K562 (cell line): ENCODE results near the gene MCU. TPM values are rescaled to one million over a fixed set of nuclear protein-coding genes. Genes with fewer than 3 reads are reported as not detected.

Experiments used
- BACH1 ChIP-seq: fragments of 200-800 bp; sonication (Bioruptor generic); IDR thresholded peaks from 2 replicates; pipeline ENCODE4 v1.6.1; 2016; ENCODE audit warnings: missing genetic modification characterization, missing compliant biosample characterization
- FIP1L1 ChIP-seq: fragments of 200-400 bp; formaldehyde crosslinking; IDR thresholded peaks from 2 replicates; pipeline ENCODE4 v1.6.1; 2018; ENCODE audit warnings: mild to moderate bottlenecking, low read depth, low read length; ENCODE audit not compliant: poor library complexity, severe bottlenecking
- HDAC1 ChIP-seq, 2 experiments: fragments of 450-650 bp; IDR thresholded peaks; 2 replicates each; pipeline ENCODE4 v1.6.1; 2016 to 2017; ENCODE audit warnings: inconsistent platforms in 1 of 2, mild to moderate bottlenecking in 1 of 2, moderate library complexity in 1 of 2
- LCOR ChIP-seq: sonication (generic); formaldehyde crosslinking; IDR thresholded peaks from 2 replicates; pipeline ENCODE4 v1.8.0; 2022; ENCODE audit warnings: mild to moderate bottlenecking, missing genetic modification reagents
- MEF2D ChIP-seq: conservative IDR thresholded peaks from 2 replicates; pipeline ENCODE4 v1.6.1; 2016; ENCODE audit warnings: low read depth, missing genetic modification characterization, missing compliant biosample characterization
- NFIC ChIP-seq: fragments of 450-650 bp; IDR thresholded peaks from 2 replicates; pipeline ENCODE4 v1.6.1; 2017; ENCODE audit warnings: mild to moderate bottlenecking, inconsistent platforms
- RBBP5 ChIP-seq: fragments of 200-600 bp; sonication (generic); IDR thresholded peaks from 2 replicates; pipeline ENCODE4 v1.6.1; 2012; ENCODE audit warnings: borderline replicate concordance, mild to moderate bottlenecking, low read length, control low read depth, inconsistent platforms; ENCODE audit not compliant: insufficient read depth, poor library complexity, severe bottlenecking
- SRSF7 ChIP-seq: fragments of 200-400 bp; formaldehyde crosslinking; optimal IDR thresholded peaks from 2 replicates; pipeline ENCODE3; 2017; ENCODE audit warnings: mild to moderate bottlenecking, low read depth, low read length
- TAF15 ChIP-seq: fragments of 200-400 bp; formaldehyde crosslinking; IDR thresholded peaks from 2 replicates; pipeline ENCODE4 v1.6.1; 2017; ENCODE audit warnings: mild to moderate bottlenecking, low read depth, low read length, moderate library complexity
- TEAD4 ChIP-seq, 2 experiments: sonication (generic) in 1 of 2; formaldehyde crosslinking in 1 of 2; IDR thresholded peaks; 2 replicates each; pipeline versions ENCODE4 v1.6.1 to v1.8.0; 2012 to 2022; ENCODE audit warnings: borderline replicate concordance in 1 of 2, inconsistent platforms in 1 of 2, low read length in 1 of 2, mild to moderate bottlenecking in 1 of 2, missing genetic modification reagents in 1 of 2
- WHSC1 ChIP-seq: IDR thresholded peaks from one replicate; pipeline ENCODE4 v1.6.1; 2012; ENCODE audit warnings: low read length, control low read depth, inconsistent platforms
- ZNF589 ChIP-seq: fragments of 200-800 bp; sonication (Bioruptor generic); IDR thresholded peaks from 2 replicates; pipeline ENCODE4 v1.6.1; 2016; ENCODE audit warnings: low read depth, missing genetic modification characterization, missing compliant biosample characterization
- polyA plus RNA-seq, 8 experiments: library from polyadenylated mRNA; depleted of rRNA in 4 of 8; stranded (reverse) in 5 of 8; unstranded in 3 of 8; fragments of >200 nt; fragmentation: Nextera tagmentation in 2 of 8; fragmentation: Illumina TruSeq in 1 of 8; extraction: Ambion mirVana in 2 of 8; extraction: Trizol in 1 of 8; gene quantifications; 2 replicates each; pipeline versions ENCODE4 v1.2.1 to v1.2.3, GENCODE V29; 2011 to 2014; ENCODE audit warnings: inconsistent platforms in 1 of 8, missing spikeins in 1 of 8
- total RNA-seq, 7 experiments: library from RNA; depleted of rRNA in 6 of 7; stranded (reverse); fragments of >200 nt in 6 of 7; fragmentation: Illumina TruSeq in 2 of 7; extraction: Trizol in 2 of 7; gene quantifications; 2 replicates each; pipeline versions ENCODE4 v1.2.1 to v1.2.3, GENCODE V29; 2011 to 2021; ENCODE audit warnings: low replicate concordance in 1 of 7
- TF ChIP-seq, protein P1 (sequence below): fragments of 250-450 bp; sonication (Bioruptor Pico); IDR thresholded peaks from 2 replicates; pipeline ENCODE4 v1.9.0; 2021; ENCODE audit warnings: mild to moderate bottlenecking, inconsistent platforms
- TF ChIP-seq, protein P2 (sequence below): sonication (generic); formaldehyde crosslinking; IDR thresholded peaks from 2 replicates; pipeline ENCODE4 v1.8.1; 2023; ENCODE audit warnings: missing genetic modification reagents, mild to moderate bottlenecking, borderline replicate concordance
- TF ChIP-seq, protein P3 (sequence below): fragments of 450-650 bp; IDR thresholded peaks from 2 replicates; pipeline ENCODE4 v1.6.1; 2016
- TF ChIP-seq, protein P4 (sequence below): sonication (generic); formaldehyde crosslinking; IDR thresholded peaks from 2 replicates; pipeline ENCODE4 v1.9.0; 2022; ENCODE audit warnings: mild to moderate bottlenecking, missing genetic modification reagents

MCU gene
- total and polyA plus RNA-seq, 9 of the 15 experiments (the other 6 are each of a cell fraction or from before 2014, with no cell fraction given) = 8.2 to 88.8 (median 21.3) TPM

DNA sequence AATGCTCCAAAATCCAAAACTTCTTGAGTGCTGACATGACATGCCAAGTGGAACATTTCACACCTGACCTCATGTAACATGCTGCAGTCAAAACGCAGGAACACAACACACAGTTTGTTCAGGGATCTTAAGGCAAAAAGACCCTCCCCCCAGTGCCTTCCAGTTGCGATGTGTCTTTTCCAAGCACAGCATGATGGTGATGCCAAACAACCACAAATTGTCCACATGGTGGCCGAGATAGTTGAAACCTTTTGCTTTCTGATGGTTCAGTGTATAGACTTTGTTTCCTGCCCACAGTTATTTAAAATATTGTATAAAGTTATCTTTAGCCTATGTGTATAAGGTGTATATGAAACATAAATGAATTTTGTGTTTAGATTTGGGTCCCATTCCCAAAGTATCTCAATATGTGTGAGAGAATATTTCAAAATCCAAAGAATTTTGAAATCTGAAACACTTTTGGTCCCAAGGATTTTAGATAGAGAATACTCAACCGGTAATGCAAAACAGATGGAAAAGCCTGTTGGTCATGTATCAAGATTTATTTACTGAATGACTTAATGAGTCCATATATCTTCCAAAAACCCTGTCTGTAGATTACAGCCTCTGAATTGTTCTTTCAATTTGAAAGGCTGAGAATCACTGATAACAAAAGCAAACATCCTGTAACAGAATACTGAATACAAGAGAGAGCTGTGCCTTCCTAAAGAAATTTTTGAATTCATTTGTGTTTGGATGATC, 108.2 kb downstream of the MCU start (continued):
- no peak for TF ChIP-seq LCOR
- TF ChIP-seq TAF15 = no peak
- TF ChIP-seq, protein P1, sequence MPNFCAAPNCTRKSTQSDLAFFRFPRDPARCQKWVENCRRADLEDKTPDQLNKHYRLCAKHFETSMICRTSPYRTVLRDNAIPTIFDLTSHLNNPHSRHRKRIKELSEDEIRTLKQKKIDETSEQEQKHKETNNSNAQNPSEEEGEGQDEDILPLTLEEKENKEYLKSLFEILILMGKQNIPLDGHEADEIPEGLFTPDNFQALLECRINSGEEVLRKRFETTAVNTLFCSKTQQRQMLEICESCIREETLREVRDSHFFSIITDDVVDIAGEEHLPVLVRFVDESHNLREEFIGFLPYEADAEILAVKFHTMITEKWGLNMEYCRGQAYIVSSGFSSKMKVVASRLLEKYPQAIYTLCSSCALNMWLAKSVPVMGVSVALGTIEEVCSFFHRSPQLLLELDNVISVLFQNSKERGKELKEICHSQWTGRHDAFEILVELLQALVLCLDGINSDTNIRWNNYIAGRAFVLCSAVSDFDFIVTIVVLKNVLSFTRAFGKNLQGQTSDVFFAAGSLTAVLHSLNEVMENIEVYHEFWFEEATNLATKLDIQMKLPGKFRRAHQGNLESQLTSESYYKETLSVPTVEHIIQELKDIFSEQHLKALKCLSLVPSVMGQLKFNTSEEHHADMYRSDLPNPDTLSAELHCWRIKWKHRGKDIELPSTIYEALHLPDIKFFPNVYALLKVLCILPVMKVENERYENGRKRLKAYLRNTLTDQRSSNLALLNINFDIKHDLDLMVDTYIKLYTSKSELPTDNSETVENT (CRISPR knock-in tag) = no peak
- TF ChIP-seq WHSC1 = no peak
- TF ChIP-seq TEAD4 (IDR thresholded peaks at IDR 0.05; ENCODE audit: low read length) = peak; percentile 89
- TF ChIP-seq TEAD4 (CRISPR knock-in tag; IDR thresholded peaks at IDR 0.05; ENCODE audit: borderline replicate concordance) = no peak
- TF ChIP-seq BACH1 = no peak
- TF ChIP-seq HDAC1 (IDR thresholded peaks at IDR 0.05) = peak in 1 of 2 experiments; percentile 85; a peak in 2 of 4 replicates
- TF ChIP-seq NFIC = peak; percentile 67
- TF ChIP-seq, protein P2, sequence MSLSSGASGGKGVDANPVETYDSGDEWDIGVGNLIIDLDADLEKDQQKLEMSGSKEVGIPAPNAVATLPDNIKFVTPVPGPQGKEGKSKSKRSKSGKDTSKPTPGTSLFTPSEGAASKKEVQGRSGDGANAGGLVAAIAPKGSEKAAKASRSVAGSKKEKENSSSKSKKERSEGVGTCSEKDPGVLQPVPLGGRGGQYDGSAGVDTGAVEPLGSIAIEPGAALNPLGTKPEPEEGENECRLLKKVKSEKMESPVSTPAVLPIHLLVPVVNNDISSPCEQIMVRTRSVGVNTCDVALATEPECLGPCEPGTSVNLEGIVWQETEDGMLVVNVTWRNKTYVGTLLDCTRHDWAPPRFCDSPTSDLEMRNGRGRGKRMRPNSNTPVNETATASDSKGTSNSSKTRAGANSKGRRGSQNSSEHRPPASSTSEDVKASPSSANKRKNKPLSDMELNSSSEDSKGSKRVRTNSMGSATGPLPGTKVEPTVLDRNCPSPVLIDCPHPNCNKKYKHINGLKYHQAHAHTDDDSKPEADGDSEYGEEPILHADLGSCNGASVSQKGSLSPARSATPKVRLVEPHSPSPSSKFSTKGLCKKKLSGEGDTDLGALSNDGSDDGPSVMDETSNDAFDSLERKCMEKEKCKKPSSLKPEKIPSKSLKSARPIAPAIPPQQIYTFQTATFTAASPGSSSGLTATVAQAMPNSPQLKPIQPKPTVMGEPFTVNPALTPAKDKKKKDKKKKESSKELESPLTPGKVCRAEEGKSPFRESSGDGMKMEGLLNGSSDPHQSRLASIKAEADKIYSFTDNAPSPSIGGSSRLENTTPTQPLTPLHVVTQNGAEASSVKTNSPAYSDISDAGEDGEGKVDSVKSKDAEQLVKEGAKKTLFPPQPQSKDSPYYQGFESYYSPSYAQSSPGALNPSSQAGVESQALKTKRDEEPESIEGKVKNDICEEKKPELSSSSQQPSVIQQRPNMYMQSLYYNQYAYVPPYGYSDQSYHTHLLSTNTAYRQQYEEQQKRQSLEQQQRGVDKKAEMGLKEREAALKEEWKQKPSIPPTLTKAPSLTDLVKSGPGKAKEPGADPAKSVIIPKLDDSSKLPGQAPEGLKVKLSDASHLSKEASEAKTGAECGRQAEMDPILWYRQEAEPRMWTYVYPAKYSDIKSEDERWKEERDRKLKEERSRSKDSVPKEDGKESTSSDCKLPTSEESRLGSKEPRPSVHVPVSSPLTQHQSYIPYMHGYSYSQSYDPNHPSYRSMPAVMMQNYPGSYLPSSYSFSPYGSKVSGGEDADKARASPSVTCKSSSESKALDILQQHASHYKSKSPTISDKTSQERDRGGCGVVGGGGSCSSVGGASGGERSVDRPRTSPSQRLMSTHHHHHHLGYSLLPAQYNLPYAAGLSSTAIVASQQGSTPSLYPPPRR (CRISPR knock-in tag) = no peak
- TF ChIP-seq, protein P3, sequence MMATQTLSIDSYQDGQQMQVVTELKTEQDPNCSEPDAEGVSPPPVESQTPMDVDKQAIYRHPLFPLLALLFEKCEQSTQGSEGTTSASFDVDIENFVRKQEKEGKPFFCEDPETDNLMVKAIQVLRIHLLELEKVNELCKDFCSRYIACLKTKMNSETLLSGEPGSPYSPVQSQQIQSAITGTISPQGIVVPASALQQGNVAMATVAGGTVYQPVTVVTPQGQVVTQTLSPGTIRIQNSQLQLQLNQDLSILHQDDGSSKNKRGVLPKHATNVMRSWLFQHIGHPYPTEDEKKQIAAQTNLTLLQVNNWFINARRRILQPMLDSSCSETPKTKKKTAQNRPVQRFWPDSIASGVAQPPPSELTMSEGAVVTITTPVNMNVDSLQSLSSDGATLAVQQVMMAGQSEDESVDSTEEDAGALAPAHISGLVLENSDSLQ = peak; percentile 91
- no peak for TF ChIP-seq SRSF7
- TF ChIP-seq FIP1L1 = no peak
- no peak for TF ChIP-seq MEF2D (tag)
- TF ChIP-seq RBBP5 = no peak
- TF ChIP-seq ZNF589 (CRISPR knock-in tag) = peak; percentile 46; the same call in 1 of the 2 replicates
- TF ChIP-seq, protein P4, sequence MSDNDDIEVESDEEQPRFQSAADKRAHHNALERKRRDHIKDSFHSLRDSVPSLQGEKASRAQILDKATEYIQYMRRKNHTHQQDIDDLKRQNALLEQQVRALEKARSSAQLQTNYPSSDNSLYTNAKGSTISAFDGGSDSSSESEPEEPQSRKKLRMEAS (CRISPR knock-in tag) = peak; percentile 39; the same call in 1 of the 2 replicates
